GM23338 (cell line): ENCODE measurements around the gene SAMD10.

Source experiments
- CREB1 ChIP-seq: fragments of 250-450 bp; sonication (Bioruptor Pico); IDR thresholded peaks from 2 replicates; pipeline ENCODE4 v1.5.0; 2020; ENCODE audit warnings: low read depth, mild to moderate bottlenecking, moderate library complexity
- EZH2 ChIP-seq: fragments of 200-600 bp; sonication (generic); IDR thresholded peaks from one replicate; pipeline ENCODE4 v1.8.0; 2017; ENCODE audit warnings: antibody characterized with exemption, mild to moderate bottlenecking, low read depth; ENCODE audit not compliant: unreplicated experiment
- EZH2phosphoT487 ChIP-seq: fragments of 200-600 bp; sonication (generic); IDR thresholded peaks from one replicate; pipeline ENCODE4 v1.8.1; 2018; ENCODE audit warnings: antibody characterized with exemption; ENCODE audit not compliant: unreplicated experiment
- POLR2AphosphoS5 ChIP-seq: IDR thresholded peaks from 2 replicates; pipeline ENCODE4 v1.6.1; 2016; ENCODE audit warnings: antibody characterized with exemption, low read depth
- ZNF331 ChIP-seq: fragments of 250-450 bp; sonication (Bioruptor Pico); IDR thresholded peaks from 2 replicates; pipeline ENCODE4 v1.5.0; 2020; ENCODE audit warnings: low read depth, mild to moderate bottlenecking, moderate library complexity
- TF ChIP-seq, protein P1 (sequence below), 2 experiments: fragments of 200-600 bp in 1 of 2; sonication (generic) in 1 of 2; conservative IDR thresholded peaks; 2 replicates each; pipeline versions ENCODE4 v1.5.1 to v1.6.1; 2016 to 2017; ENCODE audit warnings: antibody characterized with exemption in 2 of 2, low read depth in 2 of 2, mild to moderate bottlenecking in 2 of 2, moderate library complexity in 1 of 2
- TF ChIP-seq, protein P2 (sequence below): IDR thresholded peaks from one replicate; pipeline ENCODE4 v1.6.1; 2018; ENCODE audit warnings: antibody characterized with exemption; ENCODE audit not compliant: unreplicated experiment

DNA sequence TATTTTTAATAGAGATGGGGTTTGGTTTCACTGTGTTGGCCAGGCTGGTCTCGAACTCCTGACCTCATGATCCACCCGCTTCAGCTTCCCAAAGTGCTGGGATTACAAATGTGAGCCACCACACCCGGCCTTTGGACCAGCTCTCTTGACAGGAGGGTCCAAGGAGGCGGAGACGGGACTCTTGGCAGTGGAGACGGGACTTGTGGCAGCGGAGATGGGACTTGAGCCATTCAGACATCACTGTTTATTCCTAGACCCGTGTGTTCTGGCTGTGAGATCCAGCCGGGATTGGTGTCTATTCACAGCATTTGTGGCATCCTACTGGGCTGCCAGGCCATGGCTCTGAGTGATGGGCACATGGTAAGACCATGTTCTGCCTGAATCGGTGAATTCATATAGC, 27.0 kb upstream of the SAMD10 start:
- TF ChIP-seq, protein P1, sequence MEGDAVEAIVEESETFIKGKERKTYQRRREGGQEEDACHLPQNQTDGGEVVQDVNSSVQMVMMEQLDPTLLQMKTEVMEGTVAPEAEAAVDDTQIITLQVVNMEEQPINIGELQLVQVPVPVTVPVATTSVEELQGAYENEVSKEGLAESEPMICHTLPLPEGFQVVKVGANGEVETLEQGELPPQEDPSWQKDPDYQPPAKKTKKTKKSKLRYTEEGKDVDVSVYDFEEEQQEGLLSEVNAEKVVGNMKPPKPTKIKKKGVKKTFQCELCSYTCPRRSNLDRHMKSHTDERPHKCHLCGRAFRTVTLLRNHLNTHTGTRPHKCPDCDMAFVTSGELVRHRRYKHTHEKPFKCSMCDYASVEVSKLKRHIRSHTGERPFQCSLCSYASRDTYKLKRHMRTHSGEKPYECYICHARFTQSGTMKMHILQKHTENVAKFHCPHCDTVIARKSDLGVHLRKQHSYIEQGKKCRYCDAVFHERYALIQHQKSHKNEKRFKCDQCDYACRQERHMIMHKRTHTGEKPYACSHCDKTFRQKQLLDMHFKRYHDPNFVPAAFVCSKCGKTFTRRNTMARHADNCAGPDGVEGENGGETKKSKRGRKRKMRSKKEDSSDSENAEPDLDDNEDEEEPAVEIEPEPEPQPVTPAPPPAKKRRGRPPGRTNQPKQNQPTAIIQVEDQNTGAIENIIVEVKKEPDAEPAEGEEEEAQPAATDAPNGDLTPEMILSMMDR (conservative IDR thresholded peaks at IDR 0.05; ENCODE audit: low read depth in 2 of 2) = no peak
- TF ChIP-seq EZH2phosphoT487 = no peak
- TF ChIP-seq, protein P2, sequence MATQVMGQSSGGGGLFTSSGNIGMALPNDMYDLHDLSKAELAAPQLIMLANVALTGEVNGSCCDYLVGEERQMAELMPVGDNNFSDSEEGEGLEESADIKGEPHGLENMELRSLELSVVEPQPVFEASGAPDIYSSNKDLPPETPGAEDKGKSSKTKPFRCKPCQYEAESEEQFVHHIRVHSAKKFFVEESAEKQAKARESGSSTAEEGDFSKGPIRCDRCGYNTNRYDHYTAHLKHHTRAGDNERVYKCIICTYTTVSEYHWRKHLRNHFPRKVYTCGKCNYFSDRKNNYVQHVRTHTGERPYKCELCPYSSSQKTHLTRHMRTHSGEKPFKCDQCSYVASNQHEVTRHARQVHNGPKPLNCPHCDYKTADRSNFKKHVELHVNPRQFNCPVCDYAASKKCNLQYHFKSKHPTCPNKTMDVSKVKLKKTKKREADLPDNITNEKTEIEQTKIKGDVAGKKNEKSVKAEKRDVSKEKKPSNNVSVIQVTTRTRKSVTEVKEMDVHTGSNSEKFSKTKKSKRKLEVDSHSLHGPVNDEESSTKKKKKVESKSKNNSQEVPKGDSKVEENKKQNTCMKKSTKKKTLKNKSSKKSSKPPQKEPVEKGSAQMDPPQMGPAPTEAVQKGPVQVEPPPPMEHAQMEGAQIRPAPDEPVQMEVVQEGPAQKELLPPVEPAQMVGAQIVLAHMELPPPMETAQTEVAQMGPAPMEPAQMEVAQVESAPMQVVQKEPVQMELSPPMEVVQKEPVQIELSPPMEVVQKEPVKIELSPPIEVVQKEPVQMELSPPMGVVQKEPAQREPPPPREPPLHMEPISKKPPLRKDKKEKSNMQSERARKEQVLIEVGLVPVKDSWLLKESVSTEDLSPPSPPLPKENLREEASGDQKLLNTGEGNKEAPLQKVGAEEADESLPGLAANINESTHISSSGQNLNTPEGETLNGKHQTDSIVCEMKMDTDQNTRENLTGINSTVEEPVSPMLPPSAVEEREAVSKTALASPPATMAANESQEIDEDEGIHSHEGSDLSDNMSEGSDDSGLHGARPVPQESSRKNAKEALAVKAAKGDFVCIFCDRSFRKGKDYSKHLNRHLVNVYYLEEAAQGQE = no peak
- no peak for TF ChIP-seq POLR2AphosphoS5
- TF ChIP-seq ZNF331 (CRISPR knock-in tag) = no peak
- TF ChIP-seq CREB1 (CRISPR knock-in tag) = no peak
- TF ChIP-seq EZH2 = no peak
